Right lobe of liver (tissue), 6 donors: ENCODE data around the gene NSD1. TPM values are rescaled to one million over a fixed set of nuclear protein-coding genes. Genes with fewer than 3 reads are reported as not detected.

Source experiments
- ATAC-seq, 4 donors: fragments of 200-7000 bp; cut with Tn5 transposase; one replicate each; pipeline ENCODE4 v1.9.1; 2020; ENCODE audit warnings: mild to moderate bottlenecking in 4 of 4, moderate library complexity in 4 of 4
- DNase-seq, 3 donors: peaks; one replicate each; pipeline ENCODE4 v3.0.0-alpha.2; 2020
- H3K27ac ChIP-seq, 3 donors: fragments of 200-600 bp; one replicate each; pipeline ENCODE4 v1.8.0; 2022
- H3K27me3 ChIP-seq, 2 donors: fragments of 200-600 bp; one replicate each; pipeline ENCODE4 v1.8.0; 2022
- H3K36me3 ChIP-seq, 4 donors: fragments of 200-600 bp; sonication (generic) in 1 of 4; one replicate each; pipeline versions ENCODE4 v1.5.1 to v1.8.0; 2017 to 2022; ENCODE audit warnings: control low read depth in 1 of 4
- H3K4me1 ChIP-seq, 4 donors: fragments of 200-600 bp; sonication (generic) in 1 of 4; one replicate each; pipeline versions ENCODE4 v1.5.1 to v1.8.0; 2017 to 2022; ENCODE audit warnings: control low read depth in 1 of 4
- H3K4me3 ChIP-seq, 3 donors: fragments of 200-600 bp; one replicate each; pipeline ENCODE4 v1.8.0; 2022
- H3K9me3 ChIP-seq, 4 donors: fragments of 200-600 bp; sonication (generic) in 1 of 4; one replicate each; pipeline versions ENCODE4 v1.5.1 to v1.8.0; 2017 to 2022; ENCODE audit warnings: control low read depth in 1 of 4
- POLR2A ChIP-seq: fragments of 450-650 bp; IDR thresholded peaks from one replicate; pipeline ENCODE4 v1.6.1; 2017; ENCODE audit warnings: antibody characterized with exemption, mild to moderate bottlenecking
- WGBS: methylation state at CpG from one replicate; pipeline ENCODE4 v1.1.6; 2018; ENCODE audit warnings: low coverage, low lambda C conversion rate; ENCODE audit not compliant: insufficient coverage; ENCODE audit errors: missing lambda C conversion rate; 5-methylcytosine and 5-hydroxymethylcytosine counted together
- intact Hi-C, 2 donors: fragments of 100-400 bp; cut with DNase I; formaldehyde crosslinking; loops; one replicate each; pipeline versions ENCODE4 v1.11.2 to v1.14.1; 2022
- total RNA-seq, 6 experiments: library from RNA; depleted of rRNA in 2 of 6; stranded (reverse); fragments of >200 nt in 2 of 6; fragmentation: NEBNext Ultra II Directional in 3 of 6; extraction: Animal tissue kit (Norgen Biotek cat#: 25700) in 3 of 6; gene quantifications; one replicate each; pipeline versions ENCODE4 v1.1.0 to v1.2.4, GENCODE V29; 2016 to 2023
- TF ChIP-seq, protein P1 (sequence below), 4 donors: fragments of 200-600 bp in 3 of 4; fragments of 450-650 bp in 1 of 4; IDR thresholded peaks; one replicate each; pipeline versions ENCODE4 v1.5.1 to v1.8.0; 2016 to 2022; ENCODE audit warnings: antibody characterized with exemption in 4 of 4, mild to moderate bottlenecking in 2 of 4
- donor health status: DM: no; HTN: yes; CAD: no.
- donor health status: DM: no; HTN: no; CAD: no.
- donor health status: DM: no; HTN: no; CAD: no.
- donor health status: DM: no; HTN: yes; CAD: no.
- donor health status: DM: no; HTN: yes; CAD: no.

The NSD1 gene
- total RNA-seq, 6 experiments from 2014 or later: 13.1 to 33.1 (median 23.6) TPM

DNA sequence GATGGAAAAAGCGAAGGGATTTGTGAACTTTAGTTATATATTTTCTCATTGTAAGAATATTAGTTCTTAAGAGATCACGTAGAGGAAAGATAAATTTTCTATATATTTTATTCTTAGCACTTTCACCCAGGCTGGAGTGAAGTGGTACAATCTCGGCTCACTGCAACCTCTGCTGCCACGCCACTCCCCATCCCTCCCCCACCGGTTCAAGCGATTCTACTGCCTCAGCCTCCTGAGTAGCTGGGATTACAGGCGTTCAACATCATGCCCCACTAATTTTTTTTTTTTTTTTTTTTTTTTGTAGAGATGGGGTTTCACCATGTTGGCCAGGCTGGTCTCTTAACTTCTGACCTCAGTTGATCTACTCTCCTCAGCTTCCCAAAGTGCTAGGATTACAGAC, 127.4 kb downstream of the NSD1 start:
- ATAC-seq: no peak
- Histone ChIP-seq H3K9me3 (no peaks in the 10 kb centered on the region), H3K27ac (no peak overlapping the region), H3K36me3 (peaks cover 0 to 63% (median 19%) of the 10 kb centered on the region in 4 donors), H3K4me1 (peaks cover 0 to 10% (median 0%) of the 10 kb centered on the region in 4 donors), H3K4me3 (no peak overlapping the region), H3K27me3 (no peaks in the 10 kb centered on the region)
- TF ChIP-seq POLR2A: no peak
- TF ChIP-seq, protein P1, sequence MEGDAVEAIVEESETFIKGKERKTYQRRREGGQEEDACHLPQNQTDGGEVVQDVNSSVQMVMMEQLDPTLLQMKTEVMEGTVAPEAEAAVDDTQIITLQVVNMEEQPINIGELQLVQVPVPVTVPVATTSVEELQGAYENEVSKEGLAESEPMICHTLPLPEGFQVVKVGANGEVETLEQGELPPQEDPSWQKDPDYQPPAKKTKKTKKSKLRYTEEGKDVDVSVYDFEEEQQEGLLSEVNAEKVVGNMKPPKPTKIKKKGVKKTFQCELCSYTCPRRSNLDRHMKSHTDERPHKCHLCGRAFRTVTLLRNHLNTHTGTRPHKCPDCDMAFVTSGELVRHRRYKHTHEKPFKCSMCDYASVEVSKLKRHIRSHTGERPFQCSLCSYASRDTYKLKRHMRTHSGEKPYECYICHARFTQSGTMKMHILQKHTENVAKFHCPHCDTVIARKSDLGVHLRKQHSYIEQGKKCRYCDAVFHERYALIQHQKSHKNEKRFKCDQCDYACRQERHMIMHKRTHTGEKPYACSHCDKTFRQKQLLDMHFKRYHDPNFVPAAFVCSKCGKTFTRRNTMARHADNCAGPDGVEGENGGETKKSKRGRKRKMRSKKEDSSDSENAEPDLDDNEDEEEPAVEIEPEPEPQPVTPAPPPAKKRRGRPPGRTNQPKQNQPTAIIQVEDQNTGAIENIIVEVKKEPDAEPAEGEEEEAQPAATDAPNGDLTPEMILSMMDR (IDR thresholded peaks at IDR 0.05): no peak
- intact Hi-C loops: no loop called here
- no peak for DNase-seq
- WGBS: 99% methylated on average over 5 of the region's 7 CpGs

DNA sequence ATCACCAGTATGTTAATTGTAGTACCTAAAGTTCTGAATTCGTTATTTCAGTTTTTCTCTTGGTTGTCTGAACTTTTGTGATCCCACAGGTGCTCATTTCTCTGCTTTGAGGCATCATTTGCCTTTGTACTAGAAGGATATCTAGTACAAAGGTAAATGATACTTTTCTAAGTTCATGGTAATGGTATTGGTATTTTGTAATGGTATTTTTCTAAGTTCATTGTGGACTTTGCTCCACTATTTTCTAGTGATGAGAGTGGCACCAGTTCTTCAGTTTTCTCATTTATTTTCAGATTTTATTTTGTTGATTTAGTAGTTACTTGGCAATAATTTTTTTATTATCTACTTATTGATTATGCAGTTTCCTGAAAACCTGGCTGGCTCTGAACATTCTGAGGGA, 127.9 kb downstream of the NSD1 start:
- Histone ChIP-seq H3K27ac (peak overlapping the region in 1 of 3 donors; percentile 5), H3K9me3 (no peaks in the 10 kb centered on the region), H3K36me3 (peaks cover 0 to 63% (median 19%) of the 10 kb centered on the region in 4 donors), H3K27me3 (no peaks in the 10 kb centered on the region), H3K4me3 (no peak overlapping the region), H3K4me1 (peaks cover 0 to 10% (median 0%) of the 10 kb centered on the region in 4 donors)
- TF ChIP-seq, protein P1 (IDR thresholded peaks at IDR 0.05): no peak
- TF ChIP-seq POLR2A: no peak
- intact Hi-C loops: no loop called here
- DNase-seq: no peak
- ATAC-seq: peak in 3 of 4 donors; percentile 27 to 67 (median 58)
- 64% methylated on average over 1 of the region's 1 CpG for WGBS

DNA sequence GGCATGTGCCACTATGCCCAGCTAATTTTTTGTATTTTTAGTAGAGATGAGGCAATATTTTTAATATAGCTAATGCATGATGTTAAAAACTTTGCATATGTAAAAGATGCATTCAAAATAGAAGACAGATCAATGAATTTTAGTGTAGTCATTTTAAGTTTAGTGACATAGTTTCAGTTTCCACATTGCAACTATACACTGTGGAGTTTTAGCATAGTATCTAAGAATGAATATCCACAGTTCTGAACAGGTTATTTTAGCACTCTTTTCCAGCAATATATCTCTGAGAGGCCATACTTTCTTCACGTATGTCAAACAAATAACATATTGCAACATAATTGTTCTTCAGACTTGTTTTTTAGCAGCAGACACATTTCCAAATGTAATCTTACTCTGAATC, 130.6 kb downstream of the NSD1 start:
- DNase-seq: no peak
- ATAC-seq: no peak
- 69% methylated on average over 1 of the region's 1 CpG for WGBS
- Histone ChIP-seq H3K27ac (no peak overlapping the region), H3K27me3 (no peaks in the 10 kb centered on the region), H3K36me3 (peaks cover 0 to 69% (median 17%) of the 10 kb centered on the region in 4 donors), H3K9me3 (no peaks in the 10 kb centered on the region), H3K4me1 (peaks cover 0 to 10% (median 0%) of the 10 kb centered on the region in 4 donors), H3K4me3 (no peak overlapping the region)
- intact Hi-C loops: no loop called here
- no peak for TF ChIP-seq POLR2A
- TF ChIP-seq, protein P1 (IDR thresholded peaks at IDR 0.05): no peak

DNA sequence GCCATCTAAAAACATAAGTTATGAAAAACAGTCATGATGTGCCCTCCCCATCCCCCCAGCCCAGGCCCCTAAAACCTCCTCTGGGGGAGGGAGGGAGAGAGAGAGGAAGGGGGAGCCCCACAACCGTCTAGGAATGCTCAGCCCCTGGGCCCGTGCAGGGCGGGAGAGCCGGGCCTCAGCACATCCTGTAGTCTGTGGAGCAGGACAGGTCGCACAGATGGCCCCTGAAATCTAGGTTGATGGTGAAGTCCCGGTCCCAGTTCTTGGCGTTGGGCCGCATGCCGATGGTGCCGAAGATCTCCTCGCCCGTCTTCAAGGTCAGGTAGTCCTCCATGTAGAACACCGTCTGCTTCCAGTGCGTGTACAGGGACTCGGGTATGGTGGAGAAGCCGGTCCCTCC, 131.8 kb downstream of the NSD1 start:
- no peak overlapping the region for H3K4me3 ChIP-seq
- peaks cover 0 to 10% (median 0%) of the 10 kb centered on the region in 4 donors for H3K4me1 ChIP-seq
- no peak for TF ChIP-seq POLR2A
- TF ChIP-seq, protein P1 (IDR thresholded peaks at IDR 0.05): no peak
- intact Hi-C loops: no loop called here
- DNase-seq (no peak), ATAC-seq (peak in 1 of 4 donors; percentile 36)
- no peaks in the 10 kb centered on the region for H3K9me3 ChIP-seq
- no peak overlapping the region for H3K27ac ChIP-seq
- no peaks in the 10 kb centered on the region for H3K27me3 ChIP-seq
- peaks cover 0 to 70% (median 15%) of the 10 kb centered on the region in 4 donors for H3K36me3 ChIP-seq
- 94% methylated on average over 6 of the region's 16 CpGs for WGBS
